Measurements from ENCODE around the gene ACTRT2.

The ACTRT2 gene

DNA sequence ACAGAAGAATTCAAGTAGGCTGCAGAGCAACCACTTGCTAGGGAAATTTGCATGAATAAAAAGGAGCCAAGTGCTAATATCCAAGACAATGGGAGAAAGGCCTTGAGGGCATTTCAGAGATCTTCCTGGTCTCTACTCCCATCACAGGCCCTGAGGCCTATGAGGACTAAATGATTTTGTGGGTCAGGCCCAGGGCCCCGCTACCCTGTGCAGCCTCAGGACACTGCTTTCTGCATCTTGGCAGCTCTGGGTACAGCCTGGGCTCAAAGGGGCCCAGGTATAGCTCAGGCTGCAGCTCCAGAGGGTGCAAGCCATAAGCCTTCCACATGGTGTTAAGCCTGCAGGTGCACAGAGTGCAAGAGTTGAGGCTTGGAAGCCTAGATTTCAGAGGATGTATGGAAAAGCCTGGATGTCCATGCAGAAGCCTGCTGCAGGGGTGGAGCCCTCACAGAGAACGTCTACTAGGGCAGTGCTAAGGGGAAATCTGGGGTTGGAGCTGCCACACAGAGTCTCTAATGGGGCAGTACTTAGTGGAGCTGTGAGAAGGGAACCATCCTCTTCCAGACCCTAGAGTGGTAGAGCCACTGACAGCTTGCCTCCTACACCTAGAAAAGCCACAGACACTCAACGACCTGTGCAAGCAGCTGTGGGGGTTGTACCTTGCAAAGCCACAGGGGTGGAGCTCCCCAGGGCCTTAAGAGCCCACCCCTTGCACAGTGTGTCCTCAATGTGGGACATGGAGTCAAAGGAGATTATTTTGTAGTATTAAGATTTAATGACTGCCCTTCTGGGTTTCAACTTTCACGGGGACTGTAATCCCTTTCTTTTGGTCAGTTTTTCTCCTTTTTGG is 13.7 kb upstream of the ACTRT2 start:
- WGBS (ENCODE audit: extremely low coverage, insufficient coverage, insufficient read length): no CpG with 5 or more reads among the region's 4 CpGs
- H3K9ac ChIP-seq (ENCODE audit: low read length): no peak overlapping the region
- no peak overlapping the region for H4K12ac ChIP-seq (ENCODE audit: low read depth, low read length)
- no peak overlapping the region for H3K4me2 ChIP-seq (ENCODE audit: low read length)
- H3K79me2 ChIP-seq (ENCODE audit: control insufficient read depth, insufficient read depth, low read length, poor library complexity): no peaks in the 10 kb centered on the region
- no peaks in the 10 kb centered on the region for H3K36me3 ChIP-seq (ENCODE audit: control insufficient read depth in 1 of 2, insufficient read depth in 2 of 2, low read length in 2 of 2)
- H3K9me3 ChIP-seq (ENCODE audit: insufficient read depth, low read depth, low read length): peaks cover 59% of the 10 kb centered on the region
- H2BK5ac ChIP-seq (ENCODE audit: low read depth, low read length, poor library complexity): no peak overlapping the region
- H4K91ac ChIP-seq (ENCODE audit: low read depth, low read length): no peak overlapping the region
- H3K4me3 ChIP-seq (ENCODE audit: low read depth, low read length): peak overlapping the region; percentile 30
- no peaks in the 10 kb centered on the region for H3K4me1 ChIP-seq (ENCODE audit: control insufficient read depth in 1 of 2, insufficient read depth in 2 of 2, low read length in 2 of 2)
- H3K27me3 ChIP-seq (ENCODE audit: insufficient read depth, low read length): no peaks in the 10 kb centered on the region
- no peak overlapping the region for H3K4ac ChIP-seq (ENCODE audit: low read depth, low read length)
- no peak overlapping the region for H4K8ac ChIP-seq (ENCODE audit: low read depth, low read length)
- H3K18ac ChIP-seq (ENCODE audit: low read length): no peak overlapping the region
- no peak overlapping the region for H2AFZ ChIP-seq (ENCODE audit: insufficient read depth, low read length, poor library complexity)
- DNase-seq: no peak
- no peaks in the 10 kb centered on the region for H3K79me1 ChIP-seq (ENCODE audit: low read length)
- no peak overlapping the region for H3K23ac ChIP-seq (ENCODE audit: low read length)
- H2AK5ac ChIP-seq (ENCODE audit: low read length): no peak overlapping the region
- H3K14ac ChIP-seq (ENCODE audit: low read length): no peak overlapping the region
- no peak overlapping the region for H2BK120ac ChIP-seq (ENCODE audit: insufficient read depth, low read length, poor library complexity)
- no peak overlapping the region for H3K27ac ChIP-seq (ENCODE audit: low read depth, low read length)
- no peak overlapping the region for H2BK12ac ChIP-seq (ENCODE audit: low read length)

DNA sequence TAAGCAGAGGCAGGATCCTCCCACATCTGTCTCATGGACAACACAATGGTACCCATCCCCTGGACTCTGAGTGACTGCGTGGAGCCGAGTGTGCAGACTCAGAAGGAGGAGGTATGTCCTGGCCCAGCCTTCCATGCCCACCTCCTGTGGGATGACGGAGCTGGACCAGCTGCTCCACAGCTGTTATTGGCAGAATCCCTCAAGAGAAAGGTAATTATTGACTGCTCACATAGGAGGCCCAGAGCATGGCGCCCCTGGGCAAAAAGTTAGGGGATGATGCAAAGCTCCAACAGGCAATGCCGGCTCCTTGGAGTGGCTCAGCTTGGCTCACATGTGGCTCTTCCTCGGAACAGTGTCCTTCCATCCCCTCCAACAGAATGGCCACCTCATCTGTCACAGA is 12.2 kb upstream of the ACTRT2 start:
- no peak overlapping the region for H2BK5ac ChIP-seq (ENCODE audit: low read depth, low read length, poor library complexity)
- H3K9me3 ChIP-seq (ENCODE audit: insufficient read depth, low read depth, low read length): peaks cover 44% of the 10 kb centered on the region
- H3K36me3 ChIP-seq (ENCODE audit: control insufficient read depth in 1 of 2, insufficient read depth in 2 of 2, low read length in 2 of 2): no peaks in the 10 kb centered on the region
- H4K91ac ChIP-seq (ENCODE audit: low read depth, low read length): no peak overlapping the region
- H3K14ac ChIP-seq (ENCODE audit: low read length): no peak overlapping the region
- H3K27me3 ChIP-seq (ENCODE audit: insufficient read depth, low read length): no peaks in the 10 kb centered on the region
- H3K4me3 ChIP-seq (ENCODE audit: low read depth, low read length): no peak overlapping the region
- no CpG with 5 or more reads among the region's 6 CpGs for WGBS (ENCODE audit: extremely low coverage, insufficient coverage, insufficient read length)
- H2BK12ac ChIP-seq (ENCODE audit: low read length): no peak overlapping the region
- no peaks in the 10 kb centered on the region for H3K79me1 ChIP-seq (ENCODE audit: low read length)
- H2BK120ac ChIP-seq (ENCODE audit: insufficient read depth, low read length, poor library complexity): no peak overlapping the region
- H3K18ac ChIP-seq (ENCODE audit: low read length): no peak overlapping the region
- no peak overlapping the region for H3K23ac ChIP-seq (ENCODE audit: low read length)
- no peak for DNase-seq
- no peak overlapping the region for H4K8ac ChIP-seq (ENCODE audit: low read depth, low read length)
- H3K9ac ChIP-seq (ENCODE audit: low read length): no peak overlapping the region
- no peak overlapping the region for H3K4me2 ChIP-seq (ENCODE audit: low read length)
- H3K4me1 ChIP-seq (ENCODE audit: control insufficient read depth in 1 of 2, insufficient read depth in 2 of 2, low read length in 2 of 2): no peaks in the 10 kb centered on the region
- H3K79me2 ChIP-seq (ENCODE audit: control insufficient read depth, insufficient read depth, low read length, poor library complexity): no peaks in the 10 kb centered on the region
- H2AK5ac ChIP-seq (ENCODE audit: low read length): no peak overlapping the region
- H4K12ac ChIP-seq (ENCODE audit: low read depth, low read length): no peak overlapping the region
- H2AFZ ChIP-seq (ENCODE audit: insufficient read depth, low read length, poor library complexity): no peak overlapping the region
- no peak overlapping the region for H3K27ac ChIP-seq (ENCODE audit: low read depth, low read length)
- H3K4ac ChIP-seq (ENCODE audit: low read depth, low read length): no peak overlapping the region

DNA sequence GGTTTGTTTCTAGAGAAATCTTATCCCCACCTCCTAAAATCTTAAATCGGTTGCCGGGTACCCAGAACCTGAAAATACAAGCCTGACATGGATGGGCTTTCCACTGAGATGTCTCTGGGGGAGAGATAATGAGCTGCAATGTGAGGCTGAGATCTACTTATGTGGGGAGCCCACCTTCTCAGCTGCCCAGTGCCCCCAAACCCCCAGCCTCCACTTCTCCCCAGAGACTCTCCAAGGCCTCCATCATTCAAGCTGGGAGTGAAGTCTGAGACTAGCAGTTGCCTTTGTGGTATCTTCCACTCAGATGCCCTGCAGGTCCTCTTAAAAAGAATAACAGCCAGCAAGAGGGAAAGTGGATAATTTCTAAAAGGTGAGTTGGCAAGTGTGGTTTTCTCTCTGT is 11.7 kb upstream of the ACTRT2 start:
- Histone ChIP-seq H4K8ac (ENCODE audit: low read depth, low read length) (no peak overlapping the region), H2AK5ac (ENCODE audit: low read length) (no peak overlapping the region), H2BK120ac (ENCODE audit: insufficient read depth, low read length, poor library complexity) (no peak overlapping the region), H3K79me1 (ENCODE audit: low read length) (no peaks in the 10 kb centered on the region), H3K36me3 (ENCODE audit: control insufficient read depth in 1 of 2, insufficient read depth in 2 of 2, low read length in 2 of 2) (no peaks in the 10 kb centered on the region), H3K27me3 (ENCODE audit: insufficient read depth, low read length) (no peaks in the 10 kb centered on the region), H3K4ac (ENCODE audit: low read depth, low read length) (no peak overlapping the region), H4K12ac (ENCODE audit: low read depth, low read length) (no peak overlapping the region), H3K4me3 (ENCODE audit: low read depth, low read length) (no peak overlapping the region), H2AFZ (ENCODE audit: insufficient read depth, low read length, poor library complexity) (no peak overlapping the region), H3K14ac (ENCODE audit: low read length) (no peak overlapping the region), H3K4me1 (ENCODE audit: control insufficient read depth in 1 of 2, insufficient read depth in 2 of 2, low read length in 2 of 2) (no peaks in the 10 kb centered on the region), H2BK5ac (ENCODE audit: low read depth, low read length, poor library complexity) (no peak overlapping the region), H3K4me2 (ENCODE audit: low read length) (no peak overlapping the region), H3K23ac (ENCODE audit: low read length) (no peak overlapping the region), H3K9me3 (ENCODE audit: insufficient read depth, low read depth, low read length) (peaks cover 39% of the 10 kb centered on the region), H3K27ac (ENCODE audit: low read depth, low read length) (no peak overlapping the region), H4K91ac (ENCODE audit: low read depth, low read length) (no peak overlapping the region), H3K9ac (ENCODE audit: low read length) (no peak overlapping the region), H2BK12ac (ENCODE audit: low read length) (no peak overlapping the region), H3K79me2 (ENCODE audit: control insufficient read depth, insufficient read depth, low read length, poor library complexity) (no peaks in the 10 kb centered on the region), H3K18ac (ENCODE audit: low read length) (no peak overlapping the region)
- no CpG with 5 or more reads among the region's 2 CpGs for WGBS (ENCODE audit: extremely low coverage, insufficient coverage, insufficient read length)
- DNase-seq: no peak

DNA sequence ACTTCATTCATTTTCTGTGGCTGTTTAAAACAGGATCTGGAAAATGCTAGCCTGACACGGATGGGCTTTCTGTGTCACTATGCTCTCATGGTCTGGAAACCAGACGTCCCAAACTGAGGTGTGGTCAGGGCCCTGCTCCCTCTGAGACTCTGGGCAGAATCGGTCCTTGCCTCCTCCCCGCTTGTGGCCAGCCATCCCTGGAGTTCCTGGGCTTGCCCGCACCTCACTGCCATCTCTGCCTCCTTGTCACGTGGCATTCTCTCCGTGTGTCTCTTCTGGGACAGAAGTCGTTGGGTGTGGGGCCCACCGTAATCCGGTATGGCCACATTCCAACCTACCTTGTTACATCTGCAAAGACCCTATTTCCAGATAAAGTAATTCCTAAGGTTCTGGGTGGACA is 10.1 kb upstream of the ACTRT2 start:
- Histone ChIP-seq H2BK12ac (ENCODE audit: low read length) (no peak overlapping the region), H4K8ac (ENCODE audit: low read depth, low read length) (no peak overlapping the region), H3K14ac (ENCODE audit: low read length) (no peak overlapping the region), H3K4ac (ENCODE audit: low read depth, low read length) (no peak overlapping the region), H3K4me1 (ENCODE audit: control insufficient read depth in 1 of 2, insufficient read depth in 2 of 2, low read length in 2 of 2) (no peaks in the 10 kb centered on the region), H2BK120ac (ENCODE audit: insufficient read depth, low read length, poor library complexity) (no peak overlapping the region), H3K9me3 (ENCODE audit: insufficient read depth, low read depth, low read length) (peaks cover 27% of the 10 kb centered on the region), H3K27me3 (ENCODE audit: insufficient read depth, low read length) (no peaks in the 10 kb centered on the region), H3K27ac (ENCODE audit: low read depth, low read length) (no peak overlapping the region), H3K18ac (ENCODE audit: low read length) (no peak overlapping the region), H2AFZ (ENCODE audit: insufficient read depth, low read length, poor library complexity) (no peak overlapping the region), H3K79me2 (ENCODE audit: control insufficient read depth, insufficient read depth, low read length, poor library complexity) (no peaks in the 10 kb centered on the region), H3K23ac (ENCODE audit: low read length) (no peak overlapping the region), H3K4me2 (ENCODE audit: low read length) (no peak overlapping the region), H2BK5ac (ENCODE audit: low read depth, low read length, poor library complexity) (no peak overlapping the region), H3K79me1 (ENCODE audit: low read length) (no peaks in the 10 kb centered on the region), H4K91ac (ENCODE audit: low read depth, low read length) (no peak overlapping the region), H3K4me3 (ENCODE audit: low read depth, low read length) (no peak overlapping the region), H3K36me3 (ENCODE audit: control insufficient read depth in 1 of 2, insufficient read depth in 2 of 2, low read length in 2 of 2) (no peaks in the 10 kb centered on the region), H4K12ac (ENCODE audit: low read depth, low read length) (no peak overlapping the region), H3K9ac (ENCODE audit: low read length) (no peak overlapping the region), H2AK5ac (ENCODE audit: low read length) (no peak overlapping the region)
- no peak for DNase-seq
- WGBS (ENCODE audit: extremely low coverage, insufficient coverage, insufficient read length): no CpG with 5 or more reads among the region's 10 CpGs
